K562 (cell line): ENCODE data around the gene GRIK1. TPM values are rescaled to one million over a fixed set of nuclear protein-coding genes. Genes with fewer than 3 reads are reported as not detected.

Experiments used
- HLTF ChIP-seq: fragments of 450-650 bp; IDR thresholded peaks from 2 replicates; pipeline ENCODE4 v1.6.1; 2016
- HNRNPK ChIP-seq: fragments of 200-400 bp; formaldehyde crosslinking; IDR thresholded peaks from one replicate; pipeline ENCODE4 v1.6.1; 2018; ENCODE audit warnings: mild to moderate bottlenecking, low read depth, low read length; ENCODE audit not compliant: poor library complexity, severe bottlenecking
- HNRNPUL1 ChIP-seq: fragments of 200-400 bp; formaldehyde crosslinking; IDR thresholded peaks from 2 replicates; pipeline ENCODE4 v1.6.1; 2017; ENCODE audit warnings: low read length
- JUND ChIP-seq, 2 experiments: IDR thresholded peaks; 2 replicates in 1 of 2; 3 replicates in 1 of 2; pipeline ENCODE4 v1.6.1; 2011; ENCODE audit warnings: borderline replicate concordance in 2 of 2, low read depth in 2 of 2, low read length in 2 of 2, improper control_type of control experiment in 1 of 2, missing biosample characterization in 1 of 2, missing genetic modification characterization in 1 of 2, missing genetic modification reagents in 1 of 2
- PRMT5 ChIP-seq: sonication (generic); formaldehyde crosslinking; IDR thresholded peaks from 2 replicates; pipeline ENCODE4 v1.5.0; 2020; ENCODE audit warnings: missing genetic modification reagents
- SAP30 ChIP-seq: fragments of 200-600 bp; sonication (generic); IDR thresholded peaks from 2 replicates; pipeline ENCODE4 v1.6.1; 2012; ENCODE audit warnings: borderline replicate concordance, low read depth, mild to moderate bottlenecking, moderate library complexity, low read length, control low read depth, inconsistent platforms; ENCODE audit not compliant: insufficient read depth, poor library complexity, severe bottlenecking
- SMARCA4 ChIP-seq: fragments of 450-650 bp; IDR thresholded peaks from 2 replicates; pipeline ENCODE4 v1.6.1; 2016
- TEAD4 ChIP-seq, 2 experiments: sonication (generic) in 1 of 2; formaldehyde crosslinking in 1 of 2; IDR thresholded peaks; 2 replicates each; pipeline versions ENCODE4 v1.6.1 to v1.8.0; 2012 to 2022; ENCODE audit warnings: borderline replicate concordance in 1 of 2, inconsistent platforms in 1 of 2, low read length in 1 of 2, mild to moderate bottlenecking in 1 of 2, missing genetic modification reagents in 1 of 2
- TFAP4 ChIP-seq: sonication (generic); formaldehyde crosslinking; IDR thresholded peaks from 2 replicates; pipeline ENCODE4 v1.8.0; 2022; ENCODE audit warnings: missing genetic modification reagents, mild to moderate bottlenecking, moderate library complexity, borderline replicate concordance
- XRCC4 ChIP-seq: IDR thresholded peaks from one replicate; pipeline ENCODE4 v1.6.1; 2011; ENCODE audit not compliant: insufficient read depth, insufficient read length; ENCODE audit errors: extremely low read depth
- ZBTB7A ChIP-seq: IDR thresholded peaks from 2 replicates; pipeline ENCODE4 v1.6.1; 2011; ENCODE audit warnings: low read depth, mild to moderate bottlenecking, low read length, moderate library complexity, borderline replicate concordance; ENCODE audit not compliant: control insufficient read depth
- ZNF124 ChIP-seq: sonication (generic); formaldehyde crosslinking; IDR thresholded peaks from 2 replicates; pipeline ENCODE4 v1.8.1; 2022; ENCODE audit warnings: missing genetic modification reagents
- ZNF584 ChIP-seq: fragments of 200-800 bp; sonication (Bioruptor generic); IDR thresholded peaks from 2 replicates; pipeline ENCODE4 v1.6.1; 2016; ENCODE audit warnings: low read depth, mild to moderate bottlenecking, missing genetic modification characterization, missing compliant biosample characterization
- polyA plus RNA-seq, 8 experiments: library from polyadenylated mRNA; depleted of rRNA in 4 of 8; stranded (reverse) in 5 of 8; unstranded in 3 of 8; fragments of >200 nt; fragmentation: Nextera tagmentation in 2 of 8; fragmentation: Illumina TruSeq in 1 of 8; extraction: Ambion mirVana in 2 of 8; extraction: Trizol in 1 of 8; gene quantifications; 2 replicates each; pipeline versions ENCODE4 v1.2.1 to v1.2.3, GENCODE V29; 2011 to 2014; ENCODE audit warnings: inconsistent platforms in 1 of 8, missing spikeins in 1 of 8
- total RNA-seq, 7 experiments: library from RNA; depleted of rRNA in 6 of 7; stranded (reverse); fragments of >200 nt in 6 of 7; fragmentation: Illumina TruSeq in 2 of 7; extraction: Trizol in 2 of 7; gene quantifications; 2 replicates each; pipeline versions ENCODE4 v1.2.1 to v1.2.3, GENCODE V29; 2011 to 2021; ENCODE audit warnings: low replicate concordance in 1 of 7
- TF ChIP-seq, protein P1 (sequence below), 2 experiments: fragments of 450-650 bp in 1 of 2; sonication (generic) in 1 of 2; formaldehyde crosslinking in 1 of 2; IDR thresholded peaks in 1 of 2; conservative IDR thresholded peaks in 1 of 2; 2 replicates each; pipeline versions ENCODE4 v1.6.1 to v1.8.1; 2016 to 2023; ENCODE audit warnings: mild to moderate bottlenecking in 2 of 2, moderate library complexity in 2 of 2, inconsistent platforms in 1 of 2, missing genetic modification reagents in 1 of 2

GRIK1 gene
- total and polyA plus RNA-seq, 9 of the 15 experiments (the other 6 are each of a cell fraction or from before 2014, with no cell fraction given), result 0.17 to 2.8 (median 0.53) TPM

GRCh38 chr21:29613021-29613420, 326.8 kb downstream of the GRIK1 start (continued):
- TF ChIP-seq, protein P1, sequence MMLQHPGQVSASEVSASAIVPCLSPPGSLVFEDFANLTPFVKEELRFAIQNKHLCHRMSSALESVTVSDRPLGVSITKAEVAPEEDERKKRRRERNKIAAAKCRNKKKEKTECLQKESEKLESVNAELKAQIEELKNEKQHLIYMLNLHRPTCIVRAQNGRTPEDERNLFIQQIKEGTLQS (IDR thresholded peaks at IDR 0.05), result peak; percentile 12; the same call in 1 of the 2 replicates
- TF ChIP-seq, protein P1 (CRISPR knock-in tag; conservative IDR thresholded peaks at IDR 0.05), result no peak
- TF ChIP-seq HLTF, result no peak
- peak; percentile 31; the same call in 1 of the 2 replicates for TF ChIP-seq JUND (IDR thresholded peaks at IDR 0.05; ENCODE audit: borderline replicate concordance, low read depth, low read length)
- TF ChIP-seq JUND (tag; IDR thresholded peaks at IDR 0.05; ENCODE audit: borderline replicate concordance, low read depth, low read length), result peak; percentile 35; the same call in 1 of the 3 replicates
- TF ChIP-seq HNRNPK, result no peak
- no peak for TF ChIP-seq ZNF584
- no peak for TF ChIP-seq HNRNPUL1
- TF ChIP-seq TEAD4 (IDR thresholded peaks at IDR 0.05; ENCODE audit: low read length), result peak; percentile 14; the same call in 1 of the 2 replicates
- TF ChIP-seq TEAD4 (CRISPR knock-in tag; IDR thresholded peaks at IDR 0.05; ENCODE audit: borderline replicate concordance), result no peak
- TF ChIP-seq ZBTB7A, result no peak
- TF ChIP-seq ZNF124, result no peak
- TF ChIP-seq XRCC4, result no peak
- peak; percentile 53; the same call in 1 of the 2 replicates for TF ChIP-seq SMARCA4
- no peak for TF ChIP-seq SAP30
- TF ChIP-seq PRMT5, result no peak
- no peak for TF ChIP-seq TFAP4 (CRISPR knock-in tag)
